ENCODE results near the gene SV2C.

DNA sequence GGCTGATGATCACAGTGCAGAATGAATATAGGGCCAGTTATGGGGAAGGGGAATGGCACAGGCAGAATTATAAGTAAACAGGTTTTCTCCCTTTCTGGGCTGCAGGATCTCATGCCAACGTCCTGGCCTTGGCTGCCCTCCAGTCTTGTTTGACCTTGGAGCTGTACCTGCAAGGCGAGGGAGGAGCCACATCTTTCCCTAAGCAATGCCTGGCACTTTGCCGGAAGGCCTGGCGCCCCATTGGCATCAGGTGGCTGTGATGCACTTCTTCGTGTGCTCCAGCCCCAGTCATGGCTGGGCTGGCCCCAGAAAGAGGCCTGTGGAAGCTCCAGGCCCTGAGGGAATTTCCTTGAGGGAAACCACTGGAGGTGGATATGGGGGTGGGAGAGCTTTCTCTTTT, 303.2 kb downstream of the SV2C start:
- TF ChIP-seq, protein P1, sequence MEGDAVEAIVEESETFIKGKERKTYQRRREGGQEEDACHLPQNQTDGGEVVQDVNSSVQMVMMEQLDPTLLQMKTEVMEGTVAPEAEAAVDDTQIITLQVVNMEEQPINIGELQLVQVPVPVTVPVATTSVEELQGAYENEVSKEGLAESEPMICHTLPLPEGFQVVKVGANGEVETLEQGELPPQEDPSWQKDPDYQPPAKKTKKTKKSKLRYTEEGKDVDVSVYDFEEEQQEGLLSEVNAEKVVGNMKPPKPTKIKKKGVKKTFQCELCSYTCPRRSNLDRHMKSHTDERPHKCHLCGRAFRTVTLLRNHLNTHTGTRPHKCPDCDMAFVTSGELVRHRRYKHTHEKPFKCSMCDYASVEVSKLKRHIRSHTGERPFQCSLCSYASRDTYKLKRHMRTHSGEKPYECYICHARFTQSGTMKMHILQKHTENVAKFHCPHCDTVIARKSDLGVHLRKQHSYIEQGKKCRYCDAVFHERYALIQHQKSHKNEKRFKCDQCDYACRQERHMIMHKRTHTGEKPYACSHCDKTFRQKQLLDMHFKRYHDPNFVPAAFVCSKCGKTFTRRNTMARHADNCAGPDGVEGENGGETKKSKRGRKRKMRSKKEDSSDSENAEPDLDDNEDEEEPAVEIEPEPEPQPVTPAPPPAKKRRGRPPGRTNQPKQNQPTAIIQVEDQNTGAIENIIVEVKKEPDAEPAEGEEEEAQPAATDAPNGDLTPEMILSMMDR (IDR thresholded peaks at IDR 0.05 in 2 of 3, conservative IDR thresholded peaks at IDR 0.05 in 1 of 3; ENCODE audit: borderline replicate concordance in 1 of 3, insufficient read depth in 1 of 3, low read depth in 2 of 3, low read length in 2 of 3) = no peak
- TF ChIP-seq POLR2A (IDR thresholded peaks at IDR 0.05; ENCODE audit: borderline replicate concordance, extremely low read depth, insufficient read depth, insufficient read length) = no peak
- TF ChIP-seq, protein P2, sequence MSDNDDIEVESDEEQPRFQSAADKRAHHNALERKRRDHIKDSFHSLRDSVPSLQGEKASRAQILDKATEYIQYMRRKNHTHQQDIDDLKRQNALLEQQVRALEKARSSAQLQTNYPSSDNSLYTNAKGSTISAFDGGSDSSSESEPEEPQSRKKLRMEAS (IDR thresholded peaks at IDR 0.05) = no peak
- TF ChIP-seq, protein P3, sequence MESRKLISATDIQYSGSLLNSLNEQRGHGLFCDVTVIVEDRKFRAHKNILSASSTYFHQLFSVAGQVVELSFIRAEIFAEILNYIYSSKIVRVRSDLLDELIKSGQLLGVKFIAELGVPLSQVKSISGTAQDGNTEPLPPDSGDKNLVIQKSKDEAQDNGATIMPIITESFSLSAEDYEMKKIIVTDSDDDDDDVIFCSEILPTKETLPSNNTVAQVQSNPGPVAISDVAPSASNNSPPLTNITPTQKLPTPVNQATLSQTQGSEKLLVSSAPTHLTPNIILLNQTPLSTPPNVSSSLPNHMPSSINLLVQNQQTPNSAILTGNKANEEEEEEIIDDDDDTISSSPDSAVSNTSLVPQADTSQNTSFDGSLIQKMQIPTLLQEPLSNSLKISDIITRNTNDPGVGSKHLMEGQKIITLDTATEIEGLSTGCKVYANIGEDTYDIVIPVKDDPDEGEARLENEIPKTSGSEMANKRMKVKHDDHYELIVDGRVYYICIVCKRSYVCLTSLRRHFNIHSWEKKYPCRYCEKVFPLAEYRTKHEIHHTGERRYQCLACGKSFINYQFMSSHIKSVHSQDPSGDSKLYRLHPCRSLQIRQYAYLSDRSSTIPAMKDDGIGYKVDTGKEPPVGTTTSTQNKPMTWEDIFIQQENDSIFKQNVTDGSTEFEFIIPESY (IDR thresholded peaks at IDR 0.05; ENCODE audit: extremely low read depth, insufficient replicate concordance, low read length) = no peak
- TF ChIP-seq TCF7L2 (IDR thresholded peaks at IDR 0.05; ENCODE audit: borderline replicate concordance, extremely low read depth, insufficient read depth, insufficient read length) = no peak
- TF ChIP-seq EZH2 (IDR thresholded peaks at IDR 0.05) = no peak
- no peak for TF ChIP-seq ZFX (IDR thresholded peaks at IDR 0.05)

All from HCT116 (cell line).